DOHH2 (cell line): Measurements from ENCODE around the gene F5.

Experiments
- H3F3A ChIP-seq: fragments of 200-600 bp; sonication (generic), shearing (Covaris generic); 2 replicates; pipeline ENCODE4 v1.6.0; 2016; ENCODE audit warnings: antibody characterized with exemption, mild to moderate bottlenecking; ENCODE audit not compliant: control insufficient read depth, insufficient read depth
- H3K27ac ChIP-seq: fragments of 200-600 bp; sonication (generic); 2 replicates; pipeline ENCODE4 v1.5.1; 2014; ENCODE audit warnings: low read depth, mild to moderate bottlenecking, low read length, moderate library complexity
- H3K27me3 ChIP-seq: fragments of 200-600 bp; sonication (generic); 2 replicates; pipeline ENCODE4 v1.6.1; 2014; ENCODE audit warnings: mild to moderate bottlenecking, low read length, mixed read lengths; ENCODE audit not compliant: control insufficient read depth
- H3K36me3 ChIP-seq: fragments of 200-600 bp; sonication (generic); 2 replicates; pipeline ENCODE4 v1.6.1; 2014; ENCODE audit warnings: mild to moderate bottlenecking, low read length, moderate library complexity, mixed read lengths; ENCODE audit not compliant: control insufficient read depth
- H3K4me1 ChIP-seq: fragments of 200-600 bp; sonication (generic); 2 replicates; pipeline ENCODE4 v1.6.1; 2014; ENCODE audit warnings: mild to moderate bottlenecking, low read length, mixed read lengths; ENCODE audit not compliant: control insufficient read depth
- H3K4me2 ChIP-seq: fragments of 200-600 bp; sonication (generic); 2 replicates; pipeline ENCODE4 v1.6.0; 2014; ENCODE audit warnings: mild to moderate bottlenecking, low read length, moderate library complexity
- H3K4me3 ChIP-seq: fragments of 200-600 bp; sonication (generic); 2 replicates; pipeline ENCODE4 v1.5.1; 2014; ENCODE audit warnings: mild to moderate bottlenecking, low read length, mixed read lengths
- H3K79me2 ChIP-seq: fragments of 200-600 bp; sonication (generic); 2 replicates; pipeline ENCODE4 v1.6.1; 2014; ENCODE audit warnings: mild to moderate bottlenecking, low read length, mixed read lengths; ENCODE audit not compliant: control insufficient read depth
- H3K9me2 ChIP-seq: fragments of 200-600 bp; sonication (generic); replicated peaks from 2 replicates; pipeline ENCODE4 v1.6.1; 2014; ENCODE audit warnings: mild to moderate bottlenecking, low read length, mixed read lengths; ENCODE audit not compliant: control insufficient read depth
- H3K9me3 ChIP-seq: fragments of 200-600 bp; sonication (generic); 2 replicates; pipeline ENCODE4 v1.6.1; 2014; ENCODE audit warnings: antibody characterized with exemption, low read length, mixed read lengths; ENCODE audit not compliant: control insufficient read depth, insufficient read depth
- H4K20me1 ChIP-seq: fragments of 200-600 bp; sonication (generic); 2 replicates; pipeline ENCODE4 v1.6.0; 2014; ENCODE audit warnings: low read depth, mild to moderate bottlenecking, antibody characterized with exemption, low read length, moderate library complexity; ENCODE audit not compliant: control insufficient read depth, insufficient read depth
- EZH2phosphoT487 ChIP-seq: fragments of 200-600 bp; sonication (generic); IDR thresholded peaks from 2 replicates; pipeline ENCODE4 v1.6.1; 2017; ENCODE audit warnings: borderline replicate concordance, mild to moderate bottlenecking, antibody characterized with exemption, low read length, moderate library complexity, mixed read lengths
- TF ChIP-seq, protein P1 (sequence below): fragments of 200-600 bp; sonication (generic); IDR thresholded peaks from one replicate; pipeline ENCODE4 v1.5.1; 2014; ENCODE audit warnings: antibody characterized with exemption, mild to moderate bottlenecking, low read depth, low read length; ENCODE audit not compliant: poor library complexity, severe bottlenecking

The F5 gene

GRCh38 chr1:169495046-169495775 lies 91.1 kb downstream of the F5 start:
- H3K36me3 ChIP-seq, result no peaks in the 10 kb centered on the region
- H3K9me2 ChIP-seq, result no peaks in the 10 kb centered on the region
- no peaks in the 10 kb centered on the region for H3K4me1 ChIP-seq
- no peak for TF ChIP-seq EZH2phosphoT487
- TF ChIP-seq, protein P1, sequence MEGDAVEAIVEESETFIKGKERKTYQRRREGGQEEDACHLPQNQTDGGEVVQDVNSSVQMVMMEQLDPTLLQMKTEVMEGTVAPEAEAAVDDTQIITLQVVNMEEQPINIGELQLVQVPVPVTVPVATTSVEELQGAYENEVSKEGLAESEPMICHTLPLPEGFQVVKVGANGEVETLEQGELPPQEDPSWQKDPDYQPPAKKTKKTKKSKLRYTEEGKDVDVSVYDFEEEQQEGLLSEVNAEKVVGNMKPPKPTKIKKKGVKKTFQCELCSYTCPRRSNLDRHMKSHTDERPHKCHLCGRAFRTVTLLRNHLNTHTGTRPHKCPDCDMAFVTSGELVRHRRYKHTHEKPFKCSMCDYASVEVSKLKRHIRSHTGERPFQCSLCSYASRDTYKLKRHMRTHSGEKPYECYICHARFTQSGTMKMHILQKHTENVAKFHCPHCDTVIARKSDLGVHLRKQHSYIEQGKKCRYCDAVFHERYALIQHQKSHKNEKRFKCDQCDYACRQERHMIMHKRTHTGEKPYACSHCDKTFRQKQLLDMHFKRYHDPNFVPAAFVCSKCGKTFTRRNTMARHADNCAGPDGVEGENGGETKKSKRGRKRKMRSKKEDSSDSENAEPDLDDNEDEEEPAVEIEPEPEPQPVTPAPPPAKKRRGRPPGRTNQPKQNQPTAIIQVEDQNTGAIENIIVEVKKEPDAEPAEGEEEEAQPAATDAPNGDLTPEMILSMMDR, result no peak
- H3K79me2 ChIP-seq, result no peaks in the 10 kb centered on the region
- no peaks in the 10 kb centered on the region for H4K20me1 ChIP-seq
- H3F3A ChIP-seq, result no peaks in the 10 kb centered on the region
- peaks cover 11% of the 10 kb centered on the region for H3K27me3 ChIP-seq
- no peak overlapping the region for H3K27ac ChIP-seq
- no peak overlapping the region for H3K4me3 ChIP-seq
- H3K4me2 ChIP-seq, result no peak overlapping the region
- H3K9me3 ChIP-seq, result no peaks in the 10 kb centered on the region

DNA sequence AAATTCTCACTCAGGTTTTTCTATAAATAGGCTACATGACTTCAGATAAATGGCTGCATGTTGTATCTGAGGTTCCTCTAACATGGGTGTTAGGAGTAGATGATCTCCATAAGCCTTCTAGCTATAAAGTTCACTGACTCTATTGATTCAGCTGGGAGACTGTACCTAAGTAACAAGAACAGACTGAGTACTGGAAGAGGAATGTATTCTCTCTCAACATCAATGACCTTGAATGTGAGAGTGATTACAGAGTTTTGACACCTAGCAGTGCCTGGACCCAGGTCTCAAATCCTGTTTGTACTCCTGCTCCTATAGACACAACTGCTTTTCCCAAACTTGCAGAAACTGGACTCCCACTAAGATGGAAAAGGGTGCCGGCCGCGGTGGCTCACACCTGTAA lies 91.9 kb downstream of the F5 start:
- no peaks in the 10 kb centered on the region for H3K4me1 ChIP-seq
- H3K36me3 ChIP-seq, result no peaks in the 10 kb centered on the region
- TF ChIP-seq, protein P1, result no peak
- TF ChIP-seq EZH2phosphoT487, result no peak

GRCh38 chr1:169493251-169493650 lies 93.0 kb downstream of the F5 start:
- H3K27me3 ChIP-seq, result peaks cover 10% of the 10 kb centered on the region
- TF ChIP-seq, protein P1, result no peak

More for the DNA sequence above, 91.9 kb downstream of the F5 start:
- Histone ChIP-seq H3K4me2 (no peak overlapping the region), H3K79me2 (no peaks in the 10 kb centered on the region), H3K9me2 (no peaks in the 10 kb centered on the region), H3K27me3 (peaks cover 11% of the 10 kb centered on the region), H3F3A (no peaks in the 10 kb centered on the region), H3K4me3 (no peak overlapping the region), H3K27ac (no peak overlapping the region), H4K20me1 (no peaks in the 10 kb centered on the region), H3K9me3 (no peaks in the 10 kb centered on the region)

More at GRCh38 chr1:169493251-169493650, 93.0 kb downstream of the F5 start:
- Histone ChIP-seq H3K9me2 (no peaks in the 10 kb centered on the region), H3K4me1 (no peaks in the 10 kb centered on the region), H3K79me2 (no peaks in the 10 kb centered on the region), H3K9me3 (no peaks in the 10 kb centered on the region), H3K4me2 (no peak overlapping the region), H3K36me3 (no peaks in the 10 kb centered on the region), H4K20me1 (no peaks in the 10 kb centered on the region), H3F3A (no peaks in the 10 kb centered on the region), H3K4me3 (no peak overlapping the region), H3K27ac (no peak overlapping the region)
